B cell (primary cell): Measurements from ENCODE around the gene EXD3. TPM values are rescaled to one million over a fixed set of nuclear protein-coding genes. Genes with fewer than 3 reads are reported as not detected.

Experiments
- ATAC-seq: fragments of 200-7000 bp; cut with Tn5 transposase; one replicate; pipeline ENCODE4 v1.10.0; 2021; ENCODE audit warnings: low read depth, mild to moderate bottlenecking, moderate number of reproducible peaks, moderate library complexity
- CTCF ChIA-PET: fragments of 350-600 bp; sonication (Branson Sonifier 250); formaldehyde crosslinking; loops from one replicate; lab custom pipeline; 2021; ENCODE audit warnings: antibody characterized with exemption, inconsistent platforms; lab: Charles Lee
- POLR2A ChIA-PET: fragments of 350-600 bp; sonication (Branson Sonifier 250); formaldehyde crosslinking; loops from one replicate; lab custom pipeline; 2021; ENCODE audit warnings: antibody characterized with exemption; lab: Charles Lee
- DNase-seq: peaks from one replicate; pipeline ENCODE4 v3.0.0; 2013
- H2AFZ ChIP-seq: 2 replicates; pipeline ENCODE4 v1.6.1; 2012; ENCODE audit warnings: mild to moderate bottlenecking, low read depth, low read length; ENCODE audit not compliant: insufficient read depth, poor library complexity, severe bottlenecking
- H3K27ac ChIP-seq, 2 donors: 1 replicate in 1 of 2; 2 replicates in 1 of 2; pipeline ENCODE4 v1.5.1; 2012 to 2013; ENCODE audit warnings: low read length in 2 of 2, mild to moderate bottlenecking in 2 of 2, moderate library complexity in 1 of 2
- H3K27me3 ChIP-seq, 4 experiments: fragments of 200-600 bp in 1 of 4; sonication (generic) in 1 of 4; replicated peaks in 1 of 4; 1 replicate in 2 of 4; 2 replicates in 2 of 4; pipeline versions ENCODE4 v1.6.1 to v1.7.0; 2013 to 2016; ENCODE audit warnings: low read length in 3 of 4, mild to moderate bottlenecking in 2 of 4, mixed read lengths in 1 of 4, moderate library complexity in 1 of 4; ENCODE audit not compliant: insufficient read depth in 4 of 4, control insufficient read depth in 3 of 4; ENCODE audit errors: control extremely low read depth in 1 of 4
- H3K36me3 ChIP-seq, 2 experiments: replicated peaks in 1 of 2; 1 replicate in 1 of 2; 2 replicates in 1 of 2; pipeline versions ENCODE4 v1.6.1 to v1.7.1; 2013; ENCODE audit warnings: low read length in 1 of 2; ENCODE audit not compliant: insufficient read depth in 2 of 2, control insufficient read depth in 1 of 2; ENCODE audit errors: control extremely low read depth in 1 of 2, extremely low read depth in 1 of 2
- H3K4me1 ChIP-seq, 2 donors: fragments of 200-600 bp in 1 of 2; sonication (generic) in 1 of 2; 1 replicate in 1 of 2; 2 replicates in 1 of 2; pipeline versions ENCODE4 v1.5.1 to v1.6.1; 2013 to 2017; ENCODE audit warnings: low read length in 2 of 2; ENCODE audit not compliant: control insufficient read depth in 2 of 2, insufficient read depth in 2 of 2
- H3K4me2 ChIP-seq: replicated peaks from 2 replicates; pipeline ENCODE3; 2012; ENCODE audit warnings: mild to moderate bottlenecking, low read depth, low read length; ENCODE audit not compliant: poor library complexity, severe bottlenecking
- H3K4me3 ChIP-seq, 5 experiments: fragments of 200-600 bp in 1 of 5; sonication (generic) in 1 of 5; 1 replicate in 3 of 5; 2 replicates in 2 of 5; pipeline versions ENCODE4 v1.5.1 to v1.7.0; 2011 to 2016; ENCODE audit warnings: low read length in 4 of 5, mild to moderate bottlenecking in 4 of 5, low read depth in 2 of 5, control low read depth in 1 of 5, moderate library complexity in 1 of 5; ENCODE audit not compliant: insufficient read depth in 1 of 5; ENCODE audit errors: control extremely low read depth in 1 of 5, extremely low read depth in 1 of 5
- H3K79me2 ChIP-seq: fragments of 200-600 bp; sonication (generic); one replicate; pipeline ENCODE4 v1.6.0; 2016; ENCODE audit warnings: low read length; ENCODE audit not compliant: control insufficient read depth, insufficient read depth
- H3K9ac ChIP-seq: fragments of 200-600 bp; sonication (generic); 2 replicates; pipeline ENCODE4 v1.6.1; 2017; ENCODE audit warnings: mild to moderate bottlenecking, low read length, moderate library complexity
- H3K9me3 ChIP-seq, 3 donors: one replicate each; pipeline versions ENCODE4 v1.6.1 to v1.7.1; 2013; ENCODE audit warnings: low read length in 2 of 3; ENCODE audit not compliant: control insufficient read depth in 2 of 3, insufficient read depth in 1 of 3; ENCODE audit errors: control extremely low read depth in 1 of 3
- H4K20me1 ChIP-seq: 2 replicates; pipeline ENCODE4 v1.6.0; 2012; ENCODE audit warnings: mild to moderate bottlenecking, low read length; ENCODE audit not compliant: insufficient read depth, control insufficient read depth, poor library complexity, severe bottlenecking
- H3K27ac Mint-ChIP-seq: one replicate; pipeline ENCODE4 v1.8.0; 2021; ENCODE audit warnings: mixed read lengths
- H3K27me3 Mint-ChIP-seq: one replicate; pipeline ENCODE4 v1.8.0; 2021; ENCODE audit warnings: mixed read lengths
- H3K4me1 Mint-ChIP-seq: one replicate; pipeline ENCODE4 v1.8.0; 2021; ENCODE audit warnings: mixed read lengths
- H3K4me3 Mint-ChIP-seq: one replicate; pipeline ENCODE4 v1.8.0; 2021; ENCODE audit warnings: mixed read lengths
- H3K9me3 Mint-ChIP-seq: one replicate; pipeline ENCODE4 v1.8.0; 2022; ENCODE audit warnings: mixed read lengths; ENCODE audit not compliant: insufficient read depth
- EZH2 ChIP-seq: IDR thresholded peaks from 2 replicates; pipeline ENCODE4 v1.6.1; 2012; ENCODE audit warnings: borderline replicate concordance, low read depth, mild to moderate bottlenecking, moderate library complexity, low read length; ENCODE audit not compliant: insufficient read depth, poor library complexity, severe bottlenecking
- WGBS: methylation state at CpG from one replicate; pipeline ENCODE4 v1.1.5; 2013; ENCODE audit warnings: missing lambda C conversion rate; ENCODE audit not compliant: insufficient coverage; 5-methylcytosine and 5-hydroxymethylcytosine counted together
- intact Hi-C: fragments of 100-400 bp; cut with micrococcal nuclease; formaldehyde crosslinking; loops from one replicate; pipeline ENCODE4 v1.10.0; 2022
- polyA plus RNA-seq: library from polyadenylated mRNA; depleted of rRNA; stranded (reverse); fragments of >200 nt; gene quantifications from 2 replicates; pipeline ENCODE4 v1.2.3, GENCODE V29; 2012
- total RNA-seq, 2 donors: library from RNA; stranded (reverse); fragments of 120-200 nt in 1 of 2; gene quantifications; 1 replicate in 1 of 2; 2 replicates in 1 of 2; pipeline versions ENCODE4 v1.2.3 to v1.2.4, GENCODE V29; 2013 to 2022
- TF ChIP-seq, protein P1 (sequence below): fragments of 200-600 bp; IDR thresholded peaks from one replicate; pipeline ENCODE4 v1.8.0; 2022; ENCODE audit warnings: antibody characterized with exemption, mild to moderate bottlenecking

Gene EXD3
- total and polyA plus RNA-seq, 2 donors (not counting 1 experiment from before 2014, with no cell fraction given) = 22.5 to 23.7 TPM

DNA sequence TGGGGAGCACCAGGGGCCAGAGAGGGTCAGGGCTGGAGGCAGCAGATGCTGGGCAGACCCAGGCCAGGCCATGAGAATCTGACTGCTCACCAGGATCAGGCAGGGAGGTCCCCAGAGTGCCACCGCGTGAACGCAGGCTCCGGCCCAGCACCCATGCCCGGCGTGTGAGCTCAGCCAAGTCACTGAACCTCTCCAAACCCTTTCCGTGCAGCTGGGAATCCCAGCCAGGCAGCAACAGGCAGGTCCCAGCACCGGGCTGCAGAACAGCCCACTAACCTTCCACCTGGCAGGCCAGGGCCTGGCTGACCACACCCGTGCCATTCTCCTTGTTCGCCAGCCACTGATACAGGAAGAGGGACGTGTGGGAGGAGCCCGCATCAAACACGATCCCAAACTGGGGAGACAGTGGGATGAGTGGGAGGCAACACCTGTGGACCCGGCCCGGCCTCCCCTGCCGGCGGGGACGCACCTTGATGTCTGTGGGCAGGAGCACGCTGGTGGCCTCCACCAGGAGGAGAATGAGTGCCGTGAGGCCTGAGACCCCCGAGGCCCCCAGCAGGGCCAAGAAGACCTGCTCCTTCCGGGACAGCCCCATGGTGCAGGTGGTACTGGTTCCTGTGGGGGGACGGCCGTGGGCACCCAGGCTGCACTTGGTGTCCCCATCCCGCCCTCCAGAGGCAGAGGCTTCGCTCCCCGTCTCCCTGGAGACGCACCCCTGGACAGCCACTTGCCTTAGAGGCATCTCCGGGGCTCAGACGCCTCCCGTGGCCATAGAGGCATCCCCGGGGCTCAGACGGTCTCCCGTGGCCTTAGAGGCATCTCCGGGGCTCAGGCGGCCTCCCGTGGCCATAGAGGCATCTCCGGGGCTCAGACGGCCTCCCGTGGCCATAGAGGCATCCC lies 15.0 kb upstream of the EXD3 start:
- Histone ChIP-seq H3K79me2 (no peaks in the 10 kb centered on the region), H3K9ac (no peak overlapping the region), H3K4me1 (peaks cover 0 to 8% of the 10 kb centered on the region in 2 donors), H3K9me3 (peaks cover 0 to 3% (median 0%) of the 10 kb centered on the region in 3 donors), H3K27ac (no peak overlapping the region), H3K27me3 (peaks cover 0 to 15% (median 6%) of the 10 kb centered on the region in 4 experiments), H3K4me3 (no peak overlapping the region), H2AFZ (no peak overlapping the region), H3K36me3 (no peaks in the 10 kb centered on the region), H3K4me2 (no peak overlapping the region), H4K20me1 (no peaks in the 10 kb centered on the region)
- Mint-ChIP-seq H3K27me3 (peaks cover 3% of the 10 kb centered on the region), H3K9me3 (no peaks in the 10 kb centered on the region), H3K27ac (no peak overlapping the region), H3K4me1 (peaks cover 3% of the 10 kb centered on the region), H3K4me3 (no peak overlapping the region)
- 93% methylated on average over 33 of the region's 40 CpGs for WGBS
- TF ChIP-seq, protein P1, sequence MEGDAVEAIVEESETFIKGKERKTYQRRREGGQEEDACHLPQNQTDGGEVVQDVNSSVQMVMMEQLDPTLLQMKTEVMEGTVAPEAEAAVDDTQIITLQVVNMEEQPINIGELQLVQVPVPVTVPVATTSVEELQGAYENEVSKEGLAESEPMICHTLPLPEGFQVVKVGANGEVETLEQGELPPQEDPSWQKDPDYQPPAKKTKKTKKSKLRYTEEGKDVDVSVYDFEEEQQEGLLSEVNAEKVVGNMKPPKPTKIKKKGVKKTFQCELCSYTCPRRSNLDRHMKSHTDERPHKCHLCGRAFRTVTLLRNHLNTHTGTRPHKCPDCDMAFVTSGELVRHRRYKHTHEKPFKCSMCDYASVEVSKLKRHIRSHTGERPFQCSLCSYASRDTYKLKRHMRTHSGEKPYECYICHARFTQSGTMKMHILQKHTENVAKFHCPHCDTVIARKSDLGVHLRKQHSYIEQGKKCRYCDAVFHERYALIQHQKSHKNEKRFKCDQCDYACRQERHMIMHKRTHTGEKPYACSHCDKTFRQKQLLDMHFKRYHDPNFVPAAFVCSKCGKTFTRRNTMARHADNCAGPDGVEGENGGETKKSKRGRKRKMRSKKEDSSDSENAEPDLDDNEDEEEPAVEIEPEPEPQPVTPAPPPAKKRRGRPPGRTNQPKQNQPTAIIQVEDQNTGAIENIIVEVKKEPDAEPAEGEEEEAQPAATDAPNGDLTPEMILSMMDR = no peak
- TF ChIP-seq EZH2 = no peak
- CTCF ChIA-PET = no interaction called here
- DNase-seq (no peak), ATAC-seq (no peak)
- POLR2A ChIA-PET = no interaction called here
- intact Hi-C loops = no loop called here
